Measurements from ENCODE around the gene GMDS.
"Not testable (repeated sequence)": the region's sequence is repeated elsewhere in the genome, so short reads cannot be mapped to it uniquely, and the experiment has no call there.

GMDS gene

GRCh38 chr6:1858196-1858595, 387.2 kb downstream of the GMDS start:
- DNase-seq (ENCODE audit: low read depth in 2 of 2) = no peak

GRCh38 chr6:1856381-1856780, 389.0 kb downstream of the GMDS start:
- DNase-seq (ENCODE audit: low read depth in 2 of 2) = no peak

- DNase-seq (ENCODE audit: low read depth in 2 of 2) = no peak
Observed at GRCh38 chr6:1855890-1856289, 389.5 kb downstream of the GMDS start.

GRCh38 chr6:1854296-1854695, 391.1 kb downstream of the GMDS start:
- DNase-seq (ENCODE audit: low read depth in 2 of 2) = no peak

- no peak for DNase-seq (ENCODE audit: low read depth in 2 of 2)
Observed at GRCh38 chr6:1853761-1854160, 391.6 kb downstream of the GMDS start.

- DNase-seq (ENCODE audit: low read depth in 2 of 2) = no peak
Observed at GRCh38 chr6:1851681-1852456, 393.5 kb downstream of the GMDS start.

GRCh38 chr6:1850840-1851157, 394.6 kb downstream of the GMDS start:
- DNase-seq (ENCODE audit: low read depth in 2 of 2) = no peak

GRCh38 chr6:1850121-1850839, 395.1 kb downstream of the GMDS start:
- no peak for DNase-seq (ENCODE audit: low read depth in 2 of 2)

GRCh38 chr6:1849691-1850090, 395.7 kb downstream of the GMDS start:
- no peak for DNase-seq (ENCODE audit: low read depth in 2 of 2)

GRCh38 chr6:1848752-1849151, 396.7 kb downstream of the GMDS start:
- DNase-seq (ENCODE audit: low read depth in 2 of 2) = no peak

GRCh38 chr6:1846611-1847010, 398.8 kb downstream of the GMDS start:
- no peak for DNase-seq (ENCODE audit: low read depth in 2 of 2)

GRCh38 chr6:1845543-1845942, 399.9 kb downstream of the GMDS start:
- not testable (repeated sequence) for DNase-seq (ENCODE audit: low read depth in 2 of 2)

- no peak for DNase-seq (ENCODE audit: low read depth in 2 of 2)
Observed at GRCh38 chr6:1842334-1842733, 403.1 kb downstream of the GMDS start.

- DNase-seq (ENCODE audit: low read depth in 2 of 2) = no peak
Observed at GRCh38 chr6:1841136-1841535, 404.3 kb downstream of the GMDS start.

- DNase-seq (ENCODE audit: low read depth in 2 of 2) = no peak
Observed at GRCh38 chr6:1840491-1841121, 404.8 kb downstream of the GMDS start.

GRCh38 chr6:1839361-1839760, 406.0 kb downstream of the GMDS start:
- DNase-seq (ENCODE audit: low read depth in 2 of 2) = no peak

GRCh38 chr6:1838604-1839213, 406.7 kb downstream of the GMDS start:
- DNase-seq (ENCODE audit: low read depth in 2 of 2) = no peak

- no peak for DNase-seq (ENCODE audit: low read depth in 2 of 2)
Observed at GRCh38 chr6:1837826-1838225, 407.6 kb downstream of the GMDS start.

- no peak for DNase-seq (ENCODE audit: low read depth in 2 of 2)
Observed at GRCh38 chr6:1836690-1837089, 408.7 kb downstream of the GMDS start.

- DNase-seq (ENCODE audit: low read depth in 2 of 2) = no peak
Observed at GRCh38 chr6:1834646-1835516, 410.5 kb downstream of the GMDS start.

GRCh38 chr6:1834207-1834606, 411.2 kb downstream of the GMDS start:
- DNase-seq (ENCODE audit: low read depth in 2 of 2) = no peak
